Measurements from ENCODE around the gene CXCL16.
"Not testable (repeated sequence)": the region's sequence is repeated elsewhere in the genome, so short reads cannot be mapped to it uniquely, and the experiment has no call there.

Gene CXCL16

DNA sequence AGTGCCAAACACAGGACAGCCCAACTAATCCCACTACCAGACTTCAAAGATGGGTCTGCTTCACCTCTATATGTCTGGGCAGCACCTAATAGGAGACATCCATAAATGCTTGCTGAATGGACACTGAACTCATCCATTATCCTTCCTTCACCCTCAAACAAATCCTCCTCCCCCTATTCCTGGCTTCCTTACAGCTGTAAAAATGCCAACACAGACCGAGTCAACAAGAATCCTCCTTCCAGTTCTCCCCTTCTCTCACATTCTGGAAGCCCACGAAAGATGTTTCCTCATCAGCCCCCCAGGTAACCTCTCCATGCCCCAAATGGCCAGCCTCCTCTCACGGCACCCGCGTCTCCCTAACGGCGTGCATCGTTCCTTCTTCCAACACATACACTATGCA lies 48.0 kb downstream of the CXCL16 start:
- peaks cover 22% of the 10 kb centered on the region for H3K9me3 Mint-ChIP-seq
- H3K4me3 Mint-ChIP-seq = no peak overlapping the region

DNA sequence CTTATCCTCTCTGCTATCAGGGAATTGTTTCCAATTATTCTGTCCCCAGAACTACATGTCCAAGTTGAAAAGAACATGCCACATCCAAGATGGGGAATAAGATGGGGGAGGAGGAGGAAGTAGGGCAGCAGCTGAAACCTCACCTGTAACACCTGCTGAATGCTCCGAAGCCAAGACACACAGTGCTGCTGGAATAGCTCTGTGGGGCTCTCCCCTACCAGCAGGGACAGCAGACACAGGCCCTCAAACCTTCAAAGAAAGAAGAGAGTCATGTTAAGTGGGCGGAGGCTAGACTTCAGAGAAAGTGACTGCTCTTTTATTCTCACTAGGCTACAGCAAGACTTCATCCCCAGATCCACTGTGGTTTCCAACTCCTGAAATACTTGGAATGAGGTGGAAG lies 49.0 kb downstream of the CXCL16 start:
- Mint-ChIP-seq H3K4me1 (peaks cover 5% of the 10 kb centered on the region), H3K27ac (peak overlapping the region; percentile 88), H3K4me3 (no peak overlapping the region), H3K9me3 (peaks cover 22% of the 10 kb centered on the region), H3K36me3 (ENCODE audit: low read depth) (peaks cover 87% of the 10 kb centered on the region), H3K27me3 (ENCODE audit: low read depth, poor library complexity) (no peaks in the 10 kb centered on the region)
- no peak for DNase-seq
- TF ChIP-seq CTCF (IDR thresholded peaks at IDR 0.05) = no peak

More for the DNA sequence above, 48.0 kb downstream of the CXCL16 start:
- TF ChIP-seq CTCF (IDR thresholded peaks at IDR 0.05) = no peak
- DNase-seq = no peak
- Mint-ChIP-seq H3K4me1 (peaks cover 5% of the 10 kb centered on the region), H3K27ac (peak overlapping the region; percentile 88), H3K36me3 (ENCODE audit: low read depth) (peaks cover 88% of the 10 kb centered on the region), H3K27me3 (ENCODE audit: low read depth, poor library complexity) (no peaks in the 10 kb centered on the region)

DNA sequence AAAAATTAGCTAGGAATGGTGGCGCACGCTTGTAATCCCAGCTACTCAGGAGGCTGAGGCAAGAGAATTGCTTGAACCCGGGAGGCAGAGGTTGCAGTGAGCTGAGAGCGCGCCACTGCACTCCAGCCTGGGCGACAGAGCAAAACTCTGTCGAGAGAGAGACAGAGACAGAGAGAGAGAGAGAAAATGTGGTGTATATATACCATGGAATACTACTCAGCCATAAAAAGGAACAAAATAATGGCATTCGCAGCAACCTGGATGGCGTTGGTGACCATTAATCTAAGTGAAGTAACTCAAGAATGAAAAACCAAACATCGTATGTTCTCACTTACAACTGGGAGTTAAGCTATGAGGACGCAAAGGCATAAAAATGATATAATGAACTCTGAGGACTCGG lies 49.9 kb downstream of the CXCL16 start:
- not testable (repeated sequence) for DNase-seq; H3K4me3 Mint-ChIP-seq; H3K27me3 Mint-ChIP-seq (ENCODE audit: low read depth, poor library complexity); H3K27ac Mint-ChIP-seq; H3K4me1 Mint-ChIP-seq
- Mint-ChIP-seq H3K9me3 (peaks cover 22% of the 10 kb centered on the region), H3K36me3 (ENCODE audit: low read depth) (peaks cover 87% of the 10 kb centered on the region)

DNA sequence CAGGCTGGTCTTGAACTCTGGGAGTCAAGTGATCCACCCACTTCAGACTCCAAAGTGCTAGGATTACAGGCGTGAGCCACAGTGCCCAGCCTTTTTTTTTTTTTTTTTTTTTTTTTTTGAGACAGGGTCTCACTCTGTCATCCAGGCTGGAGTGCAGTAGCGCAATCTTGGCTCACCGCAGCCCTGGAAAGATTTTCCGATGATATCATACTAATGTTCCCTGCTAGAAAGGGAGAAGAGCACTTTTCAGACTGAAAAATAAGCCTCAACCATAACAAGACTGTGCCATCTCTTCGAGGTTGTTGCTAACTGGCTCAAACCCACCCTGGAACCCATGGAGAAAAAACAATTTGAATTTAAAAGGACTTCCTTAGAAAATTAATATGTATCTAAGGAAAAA lies 56.0 kb downstream of the CXCL16 start:
- not testable (repeated sequence) for H3K27me3 Mint-ChIP-seq (ENCODE audit: low read depth, poor library complexity); H3K27ac Mint-ChIP-seq
- H3K36me3 Mint-ChIP-seq (ENCODE audit: low read depth) = peaks cover 83% of the 10 kb centered on the region

More for the DNA sequence above, 56.0 kb downstream of the CXCL16 start:
- not testable (repeated sequence) for H3K4me3 Mint-ChIP-seq, H3K4me1 Mint-ChIP-seq, DNase-seq
- H3K9me3 Mint-ChIP-seq = peaks cover 12% of the 10 kb centered on the region

Measured in nephron progenitor cell (in vitro differentiated cells).